NCI-H345 treated with DMSO at 0.1 percent for 48 hours (cell line): ENCODE results near the gene MPRIP.

Source experiments
- DNase-seq: peaks from one replicate; lab custom pipeline; 2025; ENCODE audit not compliant: unreplicated experiment; lab: John Stamatoyannopoulos, UW

Gene MPRIP

GRCh38 chr17:17087424-17088015 lies 45.3 kb downstream of the MPRIP start:
- DNase-seq = no peak

GRCh38 chr17:17088086-17088485 lies 45.8 kb downstream of the MPRIP start:
- DNase-seq = no peak

GRCh38 chr17:17088541-17089525 lies 46.6 kb downstream of the MPRIP start:
- no peak for DNase-seq

GRCh38 chr17:17089796-17090641 lies 47.8 kb downstream of the MPRIP start:
- no peak for DNase-seq

- no peak for DNase-seq
Observed at GRCh38 chr17:17090642-17091103, 48.4 kb downstream of the MPRIP start.

GRCh38 chr17:17091276-17091675 lies 49.0 kb downstream of the MPRIP start:
- no peak for DNase-seq

- no peak for DNase-seq
Observed at GRCh38 chr17:17091856-17092756, 49.8 kb downstream of the MPRIP start.

- DNase-seq = no peak
Observed at GRCh38 chr17:17093764-17094163, 51.5 kb downstream of the MPRIP start.

GRCh38 chr17:17096438-17097178 lies 54.4 kb downstream of the MPRIP start:
- DNase-seq = no peak

GRCh38 chr17:17097763-17098345 lies 55.6 kb downstream of the MPRIP start:
- DNase-seq = no peak

- no peak for DNase-seq
Observed at GRCh38 chr17:17098551-17099179, 56.4 kb downstream of the MPRIP start.

- DNase-seq = no peak
Observed at GRCh38 chr17:17102176-17102575, 59.9 kb downstream of the MPRIP start.

GRCh38 chr17:17103160-17103559 lies 60.9 kb downstream of the MPRIP start:
- DNase-seq = no peak

- no peak for DNase-seq
Observed at GRCh38 chr17:17104036-17104435, 61.8 kb downstream of the MPRIP start.

- no peak for DNase-seq
Observed at GRCh38 chr17:17104494-17104893, 62.2 kb downstream of the MPRIP start.

GRCh38 chr17:17105976-17106375 lies 63.7 kb downstream of the MPRIP start:
- no peak for DNase-seq

- no peak for DNase-seq
Observed at GRCh38 chr17:17106756-17107155, 64.5 kb downstream of the MPRIP start.

- no peak for DNase-seq
Observed at GRCh38 chr17:17107281-17107680, 65.0 kb downstream of the MPRIP start.
